Measurements from ENCODE around the gene MAP3K3. TPM values are rescaled to one million over a fixed set of nuclear protein-coding genes. Genes with fewer than 3 reads are reported as not detected.
A peak's percentile ranks its signal among the peaks of the same experiment; 100 is the strongest.

The MAP3K3 gene
- total RNA-seq, 1 donor from 2014 or later: 138 TPM

DNA sequence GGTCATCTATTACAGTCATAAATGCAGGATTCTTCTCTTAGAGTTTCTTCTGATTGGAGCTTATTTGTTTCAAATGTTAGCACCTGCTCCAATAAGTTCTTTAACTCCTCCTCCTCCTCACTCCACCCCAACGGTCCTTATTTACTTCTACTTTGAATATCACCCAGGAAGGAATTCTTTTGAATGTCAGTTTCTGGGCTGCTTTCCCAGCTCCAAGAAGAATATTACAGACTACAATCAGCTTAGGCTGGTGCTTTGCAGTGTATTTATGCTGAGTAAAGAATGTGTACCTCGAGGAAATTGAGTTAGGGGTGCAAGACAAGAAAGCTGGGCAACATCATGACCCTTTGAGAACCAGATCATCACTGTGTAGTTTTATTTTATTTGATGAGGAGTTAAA is 30.8 kb downstream of the MAP3K3 start:
- no peak for DNase-seq

DNA sequence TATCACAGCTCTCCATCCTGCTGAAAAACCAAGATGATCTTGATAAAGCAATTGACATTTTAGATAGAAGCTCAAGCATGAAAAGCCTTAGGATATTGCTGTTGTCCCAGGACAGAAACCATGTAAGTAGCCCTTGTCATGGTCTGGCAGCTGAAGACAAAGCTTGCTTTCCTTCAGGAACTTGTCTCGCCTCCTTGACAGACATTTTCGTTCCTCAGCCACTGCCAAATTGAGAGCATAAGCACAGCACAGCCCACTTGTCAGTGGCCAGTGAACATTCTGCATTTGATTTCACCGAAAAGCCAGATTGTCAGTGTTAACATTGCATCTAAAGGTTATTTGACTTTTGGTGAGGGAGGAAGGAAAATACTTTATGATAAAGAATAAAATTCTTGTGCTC is 35.6 kb downstream of the MAP3K3 start:
- DNase-seq: no peak

DNA sequence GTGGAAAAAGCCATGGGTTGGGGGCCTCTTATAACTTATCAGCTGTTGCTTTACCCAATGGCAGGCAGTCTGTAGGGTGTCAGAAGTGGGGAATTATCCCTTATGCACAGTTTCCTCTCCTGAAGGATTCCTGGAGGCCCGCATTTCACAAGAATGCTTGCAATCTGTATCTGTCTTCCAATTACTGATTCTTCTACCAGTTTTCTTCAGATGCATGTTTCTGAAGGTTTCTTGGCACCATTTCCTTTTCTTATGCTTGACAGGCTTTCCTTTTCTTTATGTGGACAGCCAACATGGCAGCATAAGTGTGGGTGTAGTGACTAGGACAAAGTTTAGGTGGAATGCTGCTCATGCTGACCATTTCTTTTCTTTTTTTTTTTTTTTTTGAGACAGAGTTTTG is 36.1 kb downstream of the MAP3K3 start:
- no peak for DNase-seq

DNA sequence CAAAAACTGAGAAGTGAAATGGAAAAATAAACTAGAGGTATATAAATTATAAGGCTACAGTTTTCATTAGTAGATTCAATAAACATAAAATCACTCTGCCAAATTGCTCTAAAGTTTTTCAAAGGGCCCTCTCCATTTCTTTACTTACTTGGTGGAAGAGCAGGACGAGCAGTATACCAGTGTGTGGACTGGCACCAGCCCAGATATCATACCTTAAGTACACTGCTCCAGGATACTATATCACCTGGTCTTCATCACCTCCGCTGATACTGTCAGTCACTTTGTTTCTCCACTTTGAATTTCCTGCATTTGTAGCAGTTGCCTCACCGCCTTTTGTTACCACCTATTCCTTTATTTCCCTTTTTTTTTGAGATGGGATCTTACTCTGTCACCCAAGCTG is 37.6 kb downstream of the MAP3K3 start:
- no peak for DNase-seq

DNA sequence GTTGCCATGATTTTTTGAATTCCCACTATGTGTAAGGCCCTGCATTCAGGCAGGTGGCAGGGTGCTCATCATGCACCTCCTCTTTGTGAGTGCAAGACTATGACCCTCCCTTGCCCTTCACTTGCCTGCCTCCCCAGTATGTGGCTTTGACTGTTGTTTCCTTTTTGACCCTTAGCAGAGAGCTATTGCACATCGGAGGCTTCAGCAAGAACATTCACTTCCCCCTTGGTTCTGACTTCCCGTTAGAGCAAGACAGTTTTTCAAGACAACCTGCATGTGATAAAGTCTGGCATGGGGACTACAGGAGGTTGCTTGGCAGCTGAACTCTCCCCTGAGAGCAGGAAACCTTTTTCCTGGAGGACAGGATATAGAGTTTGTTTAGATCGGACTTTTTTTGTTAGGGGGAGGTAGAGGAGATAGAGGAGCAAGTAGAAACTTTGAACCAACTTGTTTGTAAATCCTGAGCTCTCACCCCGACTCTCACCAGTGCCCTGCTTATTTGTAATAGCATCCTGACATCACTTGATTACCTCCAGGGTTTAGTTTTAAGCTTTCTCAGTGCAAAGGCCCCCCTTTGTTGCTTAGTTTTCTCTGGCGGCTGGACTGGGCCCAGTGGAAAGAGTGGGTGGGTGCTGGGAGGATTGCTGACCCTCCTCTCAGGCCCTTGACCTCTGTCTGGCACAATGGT is 43.5 kb downstream of the MAP3K3 start:
- DNase-seq: peak; percentile 83

DNA sequence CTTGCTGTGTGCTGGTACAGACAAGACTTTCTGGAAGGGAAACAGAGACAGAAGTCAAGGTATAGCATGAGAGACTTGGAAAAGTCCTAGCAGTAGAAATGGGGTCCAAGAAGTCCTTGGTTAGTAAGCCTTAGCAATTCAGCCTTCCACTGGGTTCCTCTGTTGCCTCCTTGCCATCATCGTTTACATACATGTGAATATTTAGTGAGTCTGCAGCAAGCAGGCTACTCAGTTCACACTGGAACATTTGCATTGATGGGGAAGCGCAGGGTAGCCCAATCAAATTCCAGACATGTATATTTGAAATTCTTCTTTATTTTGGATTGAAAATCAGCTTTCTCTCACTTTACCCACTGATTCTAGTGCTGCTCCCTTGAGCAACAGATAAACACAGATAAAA is 50.6 kb downstream of the MAP3K3 start:
- DNase-seq: no peak

DNA sequence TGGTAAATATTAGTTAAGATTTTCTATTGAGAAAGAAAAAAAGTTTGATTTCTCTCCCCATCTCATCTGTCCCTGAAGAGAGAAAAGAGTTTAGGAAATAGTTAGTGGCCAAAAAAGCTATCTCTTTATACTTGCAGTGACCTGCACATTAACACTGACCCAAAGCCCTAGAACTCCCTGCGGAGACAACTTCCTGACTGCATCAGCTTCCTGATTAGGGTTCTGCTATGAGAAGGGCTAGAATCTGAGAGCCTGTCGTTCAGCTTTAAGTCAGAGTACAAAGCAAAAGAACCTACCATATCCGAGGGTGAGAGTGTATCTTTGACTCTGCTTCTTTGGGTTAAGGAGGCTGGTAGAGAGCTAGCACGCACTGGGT is 53.0 kb downstream of the MAP3K3 start:
- peak; percentile 83 for DNase-seq

DNA sequence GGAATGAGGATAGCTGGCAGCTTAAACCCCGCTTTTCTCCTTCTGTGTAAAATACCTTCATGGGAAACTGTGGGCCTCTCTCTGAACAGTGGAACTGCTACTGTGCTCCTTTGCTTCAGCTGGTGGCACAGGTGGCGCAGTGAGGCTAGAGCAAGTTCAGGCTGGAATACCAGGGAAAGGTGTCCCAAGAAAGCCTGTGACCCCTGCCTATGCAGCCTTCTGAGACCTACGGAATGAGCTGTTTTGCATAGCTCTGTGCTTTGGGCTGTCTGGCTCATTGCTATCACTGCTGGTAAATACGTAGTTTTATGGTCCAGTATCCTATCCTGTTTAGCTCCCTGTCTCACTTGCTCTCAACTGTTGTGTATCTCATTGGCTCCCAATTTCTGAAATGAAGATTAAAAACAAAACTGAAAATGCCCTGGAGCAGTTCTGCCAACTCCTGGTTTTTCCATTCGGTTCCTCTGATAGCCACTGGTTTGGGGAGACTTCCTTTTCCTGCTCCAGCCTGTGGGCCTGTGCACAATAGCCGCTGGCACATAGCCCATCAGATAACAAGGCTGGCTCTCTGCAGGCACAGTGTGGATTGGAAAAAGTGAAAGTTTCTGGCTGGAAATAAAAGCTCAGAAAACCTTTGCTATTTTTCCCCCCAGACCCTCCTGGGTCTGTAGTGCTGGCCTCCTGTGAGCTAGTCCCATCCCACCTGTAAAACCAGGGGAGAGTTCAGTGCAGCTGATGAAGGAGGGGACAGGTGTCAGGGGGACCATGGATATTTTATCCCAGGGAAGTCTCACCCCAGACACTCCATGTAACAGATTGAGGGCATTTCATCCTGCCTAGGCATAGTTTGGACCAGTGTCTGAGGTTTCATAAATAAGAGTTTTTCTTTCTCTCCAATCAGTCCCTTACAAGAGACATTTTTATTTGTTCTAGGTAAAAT is 53.7 kb downstream of the MAP3K3 start:
- DNase-seq: peak; percentile 99

DNA sequence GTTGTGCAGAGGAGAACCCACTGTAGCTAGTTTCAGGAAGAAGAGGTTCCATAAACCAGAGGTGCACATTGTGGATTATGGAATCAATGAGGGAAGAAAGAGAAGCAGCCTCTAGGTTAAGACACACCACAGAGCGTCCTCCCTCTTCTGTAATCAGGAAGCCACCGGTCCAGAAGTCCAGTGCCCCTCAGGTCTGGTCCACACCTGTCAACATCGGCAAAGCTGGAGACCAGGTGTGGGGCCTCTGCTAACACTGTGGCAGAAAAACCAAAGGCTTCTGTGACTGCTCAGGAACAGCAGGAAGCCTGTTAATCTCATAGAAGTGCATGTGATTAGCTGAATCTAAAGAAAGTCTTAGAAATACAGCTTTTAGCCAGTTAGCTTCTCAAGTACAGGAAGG is 54.4 kb downstream of the MAP3K3 start:
- peak; percentile 45 for DNase-seq

DNA sequence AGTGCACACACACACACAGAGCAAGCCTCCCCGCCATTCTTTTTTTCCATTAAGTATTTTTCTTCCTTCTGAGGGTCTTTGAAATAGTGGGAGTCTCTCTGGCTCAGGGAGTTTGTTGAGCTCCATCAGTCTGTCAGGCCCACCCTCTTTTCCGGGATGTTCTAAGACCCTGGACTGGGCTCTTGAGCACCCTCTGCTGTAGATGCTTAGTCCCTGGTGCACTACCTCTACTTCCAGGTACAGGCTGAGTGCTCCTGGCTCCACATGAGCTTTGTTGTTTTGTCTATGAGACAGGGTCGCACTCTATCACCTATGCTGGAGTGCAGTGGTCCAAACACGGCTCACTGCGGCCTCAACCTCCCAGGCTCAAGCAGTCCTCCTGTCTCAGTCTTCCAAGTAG is 57.0 kb downstream of the MAP3K3 start:
- no peak for DNase-seq

DNA sequence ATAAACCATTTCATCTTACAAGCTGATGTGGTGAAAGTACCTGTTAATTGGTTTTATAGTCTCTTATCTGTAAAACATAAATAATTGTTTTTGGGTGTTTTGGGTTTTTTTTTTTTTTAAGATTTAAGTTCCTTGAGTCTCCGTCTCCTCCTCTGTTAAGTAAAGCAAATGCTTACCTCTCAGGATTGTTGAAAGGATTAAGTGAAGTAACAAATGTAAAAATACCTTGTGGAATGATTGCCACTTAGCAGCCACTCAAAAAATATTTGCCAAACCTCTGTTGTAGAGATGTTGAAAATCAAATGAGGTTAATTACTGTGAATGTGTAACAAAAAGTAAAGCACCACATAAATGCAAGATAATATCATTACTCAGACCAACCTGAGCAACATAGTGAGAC is 58.5 kb downstream of the MAP3K3 start:
- DNase-seq: no peak

DNA sequence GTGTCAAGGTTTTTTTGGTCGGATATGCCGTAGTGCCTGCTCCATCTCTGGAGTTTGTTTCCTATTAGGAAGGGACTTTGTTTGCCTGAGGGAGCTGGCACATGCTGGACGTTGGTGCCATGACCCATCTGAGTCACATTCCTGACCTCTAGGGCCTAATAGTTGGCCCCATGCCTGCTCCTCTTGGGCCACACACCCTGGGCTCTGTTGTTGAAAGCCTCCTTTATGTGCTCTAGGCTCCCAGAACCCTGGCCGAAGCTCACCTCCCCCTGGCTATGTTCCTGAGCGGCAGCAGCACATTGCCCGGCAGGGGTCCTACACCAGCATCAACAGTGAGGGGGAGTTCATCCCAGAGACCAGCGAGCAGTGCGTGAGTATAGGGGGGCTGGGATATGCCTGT is 59.3 kb downstream of the MAP3K3 start:
- peak; percentile 41 for DNase-seq

DNA sequence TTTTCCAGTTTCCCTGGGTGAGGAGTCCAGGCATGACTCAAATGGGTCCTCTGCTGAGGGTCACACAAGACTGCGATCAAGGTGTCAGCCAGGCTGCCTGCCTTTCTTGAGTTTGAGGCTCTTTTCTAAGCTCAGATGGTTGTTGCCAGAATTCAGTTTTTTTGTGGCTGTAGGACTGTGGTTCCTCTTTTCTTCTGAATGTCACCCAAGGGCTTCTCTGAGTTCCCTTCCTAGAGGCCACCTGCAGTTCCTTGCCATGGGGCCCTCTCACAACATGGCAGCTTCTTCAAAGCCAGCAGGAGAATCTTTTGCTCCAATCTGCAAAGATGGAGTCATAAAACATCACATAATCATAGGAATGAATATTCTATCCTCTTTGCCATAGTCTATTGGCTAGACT is 60.2 kb downstream of the MAP3K3 start:
- no peak for DNase-seq

DNA sequence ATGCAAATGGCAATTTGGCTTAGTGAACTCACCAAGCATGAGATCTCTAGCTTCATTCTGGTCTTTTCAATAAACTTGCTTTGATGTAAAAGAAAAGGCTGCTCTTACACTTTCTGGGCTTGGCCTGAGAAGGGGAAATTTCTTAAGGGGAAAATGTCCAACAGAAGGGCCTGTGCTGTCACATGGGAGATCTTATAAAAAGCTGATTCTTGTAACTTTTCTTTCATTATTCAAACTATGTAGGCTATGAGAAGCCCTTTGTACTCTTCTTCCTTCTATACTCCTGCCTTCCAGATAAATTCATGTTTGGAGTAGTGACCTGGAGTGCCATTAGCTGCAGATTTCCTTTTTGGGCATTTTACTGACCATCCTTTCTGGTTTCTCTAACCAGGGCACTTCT is 60.8 kb downstream of the MAP3K3 start:
- no peak for DNase-seq

DNA sequence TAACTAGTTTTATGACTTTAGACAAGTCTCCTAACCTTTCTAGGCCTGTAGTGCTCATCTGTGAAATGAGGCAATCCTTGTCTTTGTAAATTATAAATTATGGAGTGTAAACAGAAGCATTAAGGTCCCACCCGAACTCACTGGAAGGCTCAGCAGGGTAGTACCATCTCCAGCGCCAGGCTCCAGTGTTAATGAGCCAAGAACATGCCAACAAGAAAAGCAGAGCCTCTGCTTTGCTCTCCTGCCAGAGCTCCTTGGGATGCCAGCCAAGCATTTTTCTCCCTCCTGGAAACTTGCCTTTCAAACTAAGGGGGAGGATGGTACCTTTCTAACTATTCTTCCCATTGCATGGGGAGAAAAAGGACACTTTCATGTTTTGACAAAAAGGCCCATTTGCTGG is 62.8 kb downstream of the MAP3K3 start:
- DNase-seq: no peak

DNA sequence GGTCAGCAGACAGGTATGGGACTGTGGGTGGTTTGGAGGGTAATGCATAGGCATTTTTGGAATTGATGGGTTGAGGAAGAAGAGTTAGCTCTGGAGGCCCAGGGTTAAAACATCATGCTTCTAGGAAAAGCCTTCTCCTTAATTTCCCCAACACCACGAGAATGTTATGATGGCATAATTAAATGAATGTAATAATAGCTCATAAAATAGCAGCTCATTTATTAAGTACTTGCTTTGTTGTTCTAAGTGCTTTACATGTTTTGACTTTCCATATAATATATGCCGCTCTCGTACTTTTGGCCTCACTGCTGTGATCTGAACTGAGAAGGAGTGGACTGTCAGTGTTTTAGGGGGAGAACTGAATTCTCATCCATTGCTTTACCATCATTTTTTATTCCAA is 63.4 kb downstream of the MAP3K3 start:
- DNase-seq: no peak

DNA sequence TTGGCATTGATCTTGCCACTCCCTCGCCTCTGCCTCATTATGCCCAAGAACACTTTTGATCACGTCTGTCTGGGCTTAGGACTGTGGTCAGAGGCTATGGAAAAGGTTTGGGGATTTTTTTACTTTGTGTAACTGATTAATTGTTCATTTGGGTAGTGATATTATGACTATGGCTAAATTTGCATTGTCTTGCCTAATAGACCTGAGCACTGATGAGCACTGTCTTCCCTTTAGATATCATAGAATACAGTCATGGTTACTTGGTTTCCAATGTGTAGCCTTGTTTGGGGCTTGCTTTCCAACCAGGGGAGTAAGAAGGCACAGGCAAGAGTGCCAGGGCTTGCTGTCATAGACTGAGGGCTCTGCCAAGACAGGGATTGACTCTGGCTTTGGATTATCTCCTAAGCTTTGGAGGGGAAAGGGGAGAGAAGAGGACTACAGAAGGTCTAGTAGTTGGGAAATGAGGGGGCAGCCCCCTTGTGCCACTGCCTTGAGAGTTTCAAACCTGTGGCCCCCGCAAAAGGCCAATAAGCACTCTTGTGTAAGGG is 64.0 kb downstream of the MAP3K3 start:
- DNase-seq: no peak

DNA sequence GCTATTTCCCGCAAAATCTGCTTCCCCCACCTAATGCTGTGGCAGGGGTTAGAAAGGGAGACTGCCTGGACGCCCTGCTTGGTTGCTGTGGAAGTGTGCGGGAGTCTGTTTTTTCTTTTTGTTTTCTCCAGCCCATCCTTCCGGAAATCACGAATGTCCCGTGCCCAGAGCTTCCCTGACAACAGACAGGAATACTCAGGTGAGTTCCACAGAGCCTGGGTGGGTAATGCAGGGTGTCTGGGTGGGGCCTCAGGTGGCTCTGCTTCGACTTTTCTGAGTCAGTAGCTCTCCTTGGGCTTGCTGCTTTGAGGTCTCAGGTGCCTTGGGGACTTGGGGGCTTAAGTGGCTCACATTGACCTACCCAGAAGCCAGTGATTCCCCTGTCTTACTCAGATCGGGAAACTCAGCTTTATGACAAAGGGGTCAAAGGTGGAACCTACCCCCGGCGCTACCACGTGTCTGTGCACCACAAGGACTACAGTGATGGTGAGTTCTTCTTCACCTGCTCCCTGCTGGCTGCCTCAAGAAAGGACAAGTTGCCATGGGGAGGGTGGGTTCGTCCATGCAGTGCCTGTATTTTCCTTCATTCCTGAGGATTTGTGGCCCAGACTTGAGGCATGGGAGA is 66.3 kb downstream of the MAP3K3 start:
- no peak for DNase-seq

DNA sequence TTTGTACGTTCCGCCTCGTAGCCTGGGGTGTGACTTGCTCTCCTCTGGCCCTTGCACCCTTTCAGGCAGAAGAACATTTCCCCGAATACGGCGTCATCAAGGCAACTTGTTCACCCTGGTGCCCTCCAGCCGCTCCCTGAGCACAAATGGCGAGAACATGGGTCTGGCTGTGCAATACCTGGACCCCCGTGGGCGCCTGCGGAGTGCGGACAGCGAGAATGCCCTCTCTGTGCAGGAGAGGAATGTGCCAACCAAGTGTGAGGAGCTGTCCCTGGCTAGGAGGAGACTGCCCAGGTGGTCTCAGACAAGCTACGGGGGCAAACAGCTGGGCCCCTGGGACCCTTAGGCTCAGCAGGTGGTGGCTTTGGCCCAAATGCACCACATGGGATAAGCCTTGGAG is 67.3 kb downstream of the MAP3K3 start:
- no peak for DNase-seq

DNA sequence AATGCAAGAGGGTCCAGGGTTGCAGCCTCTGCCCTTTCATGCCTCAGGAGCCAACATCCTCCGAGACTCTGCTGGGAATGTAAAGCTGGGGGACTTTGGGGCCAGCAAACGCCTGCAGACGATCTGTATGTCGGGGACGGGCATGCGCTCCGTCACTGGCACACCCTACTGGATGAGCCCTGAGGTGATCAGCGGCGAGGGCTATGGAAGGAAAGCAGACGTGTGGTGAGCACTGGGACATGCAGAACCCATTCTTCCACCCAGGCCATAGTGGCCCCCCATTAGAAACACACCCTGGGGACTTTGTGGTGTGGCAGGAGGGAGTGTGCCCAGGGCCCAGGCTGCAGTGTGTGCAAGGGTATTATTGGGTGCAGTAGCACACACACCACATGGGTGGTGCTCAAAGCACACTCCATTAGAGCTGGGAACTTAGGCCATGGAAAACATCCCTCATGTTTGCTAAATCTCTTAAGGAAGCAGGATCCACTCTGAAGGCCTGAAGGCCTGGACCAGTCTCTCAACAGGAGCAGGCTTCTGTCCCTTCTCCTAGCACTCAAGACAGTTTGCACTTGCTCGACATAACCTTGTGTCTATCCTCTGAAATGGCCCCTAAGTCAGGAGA is 70.1 kb downstream of the MAP3K3 start:
- DNase-seq: no peak

DNA sequence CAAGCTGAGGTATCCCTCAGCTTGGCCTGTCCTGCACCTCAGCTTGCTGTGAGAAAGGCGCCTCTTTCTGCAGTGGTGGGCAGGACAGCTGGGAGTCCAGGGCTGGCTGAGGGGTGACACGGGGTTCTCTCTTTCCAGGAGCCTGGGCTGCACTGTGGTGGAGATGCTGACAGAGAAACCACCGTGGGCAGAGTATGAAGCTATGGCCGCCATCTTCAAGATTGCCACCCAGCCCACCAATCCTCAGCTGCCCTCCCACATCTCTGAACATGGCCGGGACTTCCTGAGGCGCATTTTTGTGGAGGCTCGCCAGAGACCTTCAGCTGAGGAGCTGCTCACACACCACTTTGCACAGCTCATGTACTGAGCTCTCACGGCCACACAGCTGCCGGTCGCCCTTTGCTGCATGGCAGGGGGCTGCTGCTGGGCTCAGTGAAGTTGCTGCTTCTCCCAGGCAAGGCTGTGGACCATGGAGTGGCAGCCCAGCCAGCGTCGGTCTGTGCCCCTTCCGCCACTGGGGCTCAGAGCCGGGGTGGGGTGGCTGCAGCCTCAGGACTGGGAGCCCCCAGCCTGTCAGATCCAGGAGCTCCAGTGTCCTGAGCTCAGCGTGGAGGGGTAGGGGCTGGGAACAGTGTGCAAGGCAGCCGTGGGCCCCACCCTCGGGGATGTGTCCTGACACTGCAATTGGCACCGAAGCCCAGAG is 71.3 kb downstream of the MAP3K3 start:
- no peak for DNase-seq

DNA sequence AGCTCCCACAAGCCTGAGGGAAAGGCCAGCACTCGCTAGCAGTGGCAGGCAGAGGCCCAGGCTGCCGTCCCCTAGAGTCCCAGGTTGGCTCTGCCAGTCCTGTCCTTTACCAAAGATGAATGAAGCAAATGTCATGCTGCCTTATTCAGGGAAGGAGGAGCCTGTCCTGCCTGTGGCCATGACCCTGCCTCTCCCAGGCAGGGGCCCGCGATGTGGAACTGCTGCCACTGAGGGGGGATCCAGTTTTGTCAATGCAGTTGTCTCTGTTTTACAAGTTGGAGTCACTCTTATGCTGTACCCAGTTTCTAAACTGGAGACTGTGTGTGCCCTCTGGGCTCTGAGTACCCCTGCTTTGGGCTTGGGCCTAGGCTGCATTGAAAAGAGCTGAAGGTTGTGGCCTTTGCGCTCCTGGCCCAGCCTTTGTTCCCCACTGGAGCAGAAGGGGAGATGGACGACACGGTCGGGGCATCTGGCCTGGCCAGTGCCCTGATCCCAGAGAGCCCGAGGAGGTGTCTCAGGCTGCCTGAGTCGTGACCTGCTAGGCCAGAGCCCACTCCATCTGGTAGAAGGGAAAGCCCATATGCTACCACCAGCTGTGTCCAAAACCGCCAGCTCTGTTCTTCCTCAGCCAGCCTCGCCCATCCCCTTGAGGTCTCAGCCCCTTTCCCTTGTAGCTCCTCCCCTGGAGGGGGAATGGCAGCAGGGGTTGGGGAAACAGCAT is 72.2 kb downstream of the MAP3K3 start:
- no peak for DNase-seq
